ENCODE results near the gene TYRP1. TPM values are rescaled to one million over a fixed set of nuclear protein-coding genes. Genes with fewer than 3 reads are reported as not detected.

TYRP1 gene
- polyA plus RNA-seq, 1 of the 3 experiments (the other 2 are of a cell fraction): not detected

DNA sequence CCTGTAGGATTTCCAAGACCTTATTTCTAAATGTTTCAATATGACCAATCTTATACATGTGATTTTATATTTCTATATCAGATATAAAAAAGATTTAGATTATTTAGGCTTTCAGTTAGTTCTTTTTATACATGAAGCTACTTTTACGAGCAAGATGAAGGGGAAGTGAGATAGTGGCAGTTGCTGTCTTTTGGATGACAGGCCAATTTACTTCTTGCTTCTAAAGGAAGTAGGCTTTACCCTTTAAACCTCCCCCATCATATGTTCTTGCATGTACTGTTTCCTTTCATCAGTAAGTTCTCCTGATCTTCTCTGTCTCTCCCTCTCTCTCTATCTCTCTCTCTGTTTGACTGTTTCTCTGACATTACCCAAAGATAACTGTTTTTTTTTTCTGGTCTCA is 4.0 kb upstream of the TYRP1 start:
- Histone ChIP-seq H3K4me2 (no peak overlapping the region), H2AFZ (ENCODE audit: low read depth) (no peak overlapping the region), H3K9me2 (no peaks in the 10 kb centered on the region), H3K9me3 (no peaks in the 10 kb centered on the region), H3F3A (replicated peaks; ENCODE audit: insufficient read depth) (no peaks in the 10 kb centered on the region), H3K4me3 (ENCODE audit: low read depth in 2 of 2, low read length in 1 of 2) (no peak overlapping the region), H3K27ac (ENCODE audit: low read depth in 2 of 2, low read length in 1 of 2) (no peak overlapping the region), H3K36me3 (replicated peaks in 1 of 2; ENCODE audit: control insufficient read depth in 1 of 2, insufficient read depth in 2 of 2, low read length in 1 of 2) (no peaks in the 10 kb centered on the region), H3K4me1 (ENCODE audit: control insufficient read depth in 1 of 2, insufficient read depth in 2 of 2, low read depth in 1 of 2, low read length in 1 of 2) (no peaks in the 10 kb centered on the region; a peak in 1 of 4 replicates), H3K79me2 (ENCODE audit: insufficient read depth) (no peaks in the 10 kb centered on the region), H3K27me3 (ENCODE audit: insufficient read depth) (no peaks in the 10 kb centered on the region), H4K20me1 (ENCODE audit: insufficient read depth) (no peaks in the 10 kb centered on the region), H3K9ac (no peak overlapping the region)
- WGBS (ENCODE audit: low lambda C conversion rate): 70% methylated on average over 1 of the region's 1 CpG
- TF ChIP-seq TEAD4 (IDR thresholded peaks at IDR 0.05; ENCODE audit: borderline replicate concordance, insufficient read depth) (no peak), RCOR1 (IDR thresholded peaks at IDR 0.05; ENCODE audit: low read length) (no peak), FOSL2 (IDR thresholded peaks at IDR 0.05; ENCODE audit: borderline replicate concordance, low read depth) (no peak), RXRA (IDR thresholded peaks at IDR 0.05; ENCODE audit: borderline replicate concordance, low read depth) (no peak), TCF12 (IDR thresholded peaks at IDR 0.05) (no peak), NFIC (IDR thresholded peaks at IDR 0.05; ENCODE audit: borderline replicate concordance) (no peak), POLR2AphosphoS5 (IDR thresholded peaks at IDR 0.05; ENCODE audit: low read depth, low read length) (no peak)
- TF ChIP-seq, protein P1, sequence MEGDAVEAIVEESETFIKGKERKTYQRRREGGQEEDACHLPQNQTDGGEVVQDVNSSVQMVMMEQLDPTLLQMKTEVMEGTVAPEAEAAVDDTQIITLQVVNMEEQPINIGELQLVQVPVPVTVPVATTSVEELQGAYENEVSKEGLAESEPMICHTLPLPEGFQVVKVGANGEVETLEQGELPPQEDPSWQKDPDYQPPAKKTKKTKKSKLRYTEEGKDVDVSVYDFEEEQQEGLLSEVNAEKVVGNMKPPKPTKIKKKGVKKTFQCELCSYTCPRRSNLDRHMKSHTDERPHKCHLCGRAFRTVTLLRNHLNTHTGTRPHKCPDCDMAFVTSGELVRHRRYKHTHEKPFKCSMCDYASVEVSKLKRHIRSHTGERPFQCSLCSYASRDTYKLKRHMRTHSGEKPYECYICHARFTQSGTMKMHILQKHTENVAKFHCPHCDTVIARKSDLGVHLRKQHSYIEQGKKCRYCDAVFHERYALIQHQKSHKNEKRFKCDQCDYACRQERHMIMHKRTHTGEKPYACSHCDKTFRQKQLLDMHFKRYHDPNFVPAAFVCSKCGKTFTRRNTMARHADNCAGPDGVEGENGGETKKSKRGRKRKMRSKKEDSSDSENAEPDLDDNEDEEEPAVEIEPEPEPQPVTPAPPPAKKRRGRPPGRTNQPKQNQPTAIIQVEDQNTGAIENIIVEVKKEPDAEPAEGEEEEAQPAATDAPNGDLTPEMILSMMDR (IDR thresholded peaks at IDR 0.05): no peak
- TF ChIP-seq, protein P2, sequence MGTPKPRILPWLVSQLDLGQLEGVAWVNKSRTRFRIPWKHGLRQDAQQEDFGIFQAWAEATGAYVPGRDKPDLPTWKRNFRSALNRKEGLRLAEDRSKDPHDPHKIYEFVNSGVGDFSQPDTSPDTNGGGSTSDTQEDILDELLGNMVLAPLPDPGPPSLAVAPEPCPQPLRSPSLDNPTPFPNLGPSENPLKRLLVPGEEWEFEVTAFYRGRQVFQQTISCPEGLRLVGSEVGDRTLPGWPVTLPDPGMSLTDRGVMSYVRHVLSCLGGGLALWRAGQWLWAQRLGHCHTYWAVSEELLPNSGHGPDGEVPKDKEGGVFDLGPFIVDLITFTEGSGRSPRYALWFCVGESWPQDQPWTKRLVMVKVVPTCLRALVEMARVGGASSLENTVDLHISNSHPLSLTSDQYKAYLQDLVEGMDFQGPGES (IDR thresholded peaks at IDR 0.05; ENCODE audit: low read depth, low read length): no peak
- ChIA-PET CTCF (no interaction called here), POLR2A (no interaction called here)
- DNase-seq: no peak

DNA sequence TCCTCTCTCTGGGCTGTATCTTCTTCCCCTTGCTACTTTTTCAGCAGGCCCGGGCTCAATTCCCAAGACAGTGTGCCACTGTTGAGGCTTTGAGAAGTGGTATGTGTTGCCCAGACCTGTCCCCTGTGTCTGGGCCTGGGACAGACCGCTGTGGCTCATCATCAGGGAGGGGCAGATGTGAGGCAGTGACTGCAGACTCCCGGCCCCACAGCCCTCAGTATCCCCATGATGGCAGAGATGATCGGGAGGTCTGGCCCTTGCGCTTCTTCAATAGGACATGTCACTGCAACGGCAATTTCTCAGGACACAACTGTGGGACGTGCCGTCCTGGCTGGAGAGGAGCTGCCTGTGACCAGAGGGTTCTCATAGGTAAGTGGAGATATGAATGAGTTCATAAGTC is 828 bp downstream of the TYRP1 start:
- CTCF ChIA-PET: interaction anchor here (0.9 kb wide), 1 partner anchor 25 kb away, joined by 3 read pairs; no protein-coding TSS in a partner anchor
- WGBS (ENCODE audit: low lambda C conversion rate): 76% methylated on average over 8 of the region's 8 CpGs
- H3K79me2 ChIP-seq (ENCODE audit: insufficient read depth): no peaks in the 10 kb centered on the region

More for the DNA sequence above, 828 bp downstream of the TYRP1 start:
- Histone ChIP-seq H3K4me3 (ENCODE audit: low read depth in 2 of 2, low read length in 1 of 2) (no peak overlapping the region), H2AFZ (ENCODE audit: low read depth) (no peak overlapping the region), H3F3A (replicated peaks; ENCODE audit: insufficient read depth) (no peaks in the 10 kb centered on the region), H3K9ac (no peak overlapping the region), H3K27ac (ENCODE audit: low read depth in 2 of 2, low read length in 1 of 2) (no peak overlapping the region), H4K20me1 (ENCODE audit: insufficient read depth) (no peaks in the 10 kb centered on the region), H3K36me3 (replicated peaks in 1 of 2; ENCODE audit: control insufficient read depth in 1 of 2, insufficient read depth in 2 of 2, low read length in 1 of 2) (no peaks in the 10 kb centered on the region), H3K4me1 (ENCODE audit: control insufficient read depth in 1 of 2, insufficient read depth in 2 of 2, low read depth in 1 of 2, low read length in 1 of 2) (peaks cover 0 to 22% of the 10 kb centered on the region in 2 experiments; a peak in 2 of 4 replicates), H3K9me2 (no peaks in the 10 kb centered on the region), H3K27me3 (ENCODE audit: insufficient read depth) (no peaks in the 10 kb centered on the region), H3K4me2 (no peak overlapping the region), H3K9me3 (no peaks in the 10 kb centered on the region)
- TF ChIP-seq SMC3 (IDR thresholded peaks at IDR 0.05; ENCODE audit: low read depth, low read length) (no peak), YY1 (IDR thresholded peaks at IDR 0.05; ENCODE audit: low read depth) (no peak), MEF2A (IDR thresholded peaks at IDR 0.05; ENCODE audit: borderline replicate concordance, low read depth) (no peak), EZH2phosphoT487 (IDR thresholded peaks at IDR 0.05; ENCODE audit: borderline replicate concordance, low read depth) (no peak), FOSL2 (IDR thresholded peaks at IDR 0.05; ENCODE audit: borderline replicate concordance, low read depth) (no peak), TEAD4 (IDR thresholded peaks at IDR 0.05; ENCODE audit: borderline replicate concordance, insufficient read depth) (no peak), FOXM1 (IDR thresholded peaks at IDR 0.05; ENCODE audit: low read depth) (no peak), NRF1 (IDR thresholded peaks at IDR 0.05; ENCODE audit: low read depth, low read length) (no peak), RFX5 (IDR thresholded peaks at IDR 0.05; ENCODE audit: low read length) (no peak), RCOR1 (IDR thresholded peaks at IDR 0.05; ENCODE audit: low read length) (no peak), MXI1 (IDR thresholded peaks at IDR 0.05; ENCODE audit: low read depth, low read length) (no peak), NFIC (IDR thresholded peaks at IDR 0.05; ENCODE audit: borderline replicate concordance) (no peak), SIN3A (IDR thresholded peaks at IDR 0.05; ENCODE audit: borderline replicate concordance, low read depth, low read length) (no peak)
- TF ChIP-seq, protein P3, sequence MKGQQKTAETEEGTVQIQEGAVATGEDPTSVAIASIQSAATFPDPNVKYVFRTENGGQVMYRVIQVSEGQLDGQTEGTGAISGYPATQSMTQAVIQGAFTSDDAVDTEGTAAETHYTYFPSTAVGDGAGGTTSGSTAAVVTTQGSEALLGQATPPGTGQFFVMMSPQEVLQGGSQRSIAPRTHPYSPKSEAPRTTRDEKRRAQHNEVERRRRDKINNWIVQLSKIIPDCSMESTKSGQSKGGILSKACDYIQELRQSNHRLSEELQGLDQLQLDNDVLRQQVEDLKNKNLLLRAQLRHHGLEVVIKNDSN (IDR thresholded peaks at IDR 0.05; ENCODE audit: borderline replicate concordance, low read depth): no peak
- DNase-seq: no peak
- POLR2A ChIA-PET: no interaction called here
